Right lobe of liver (tissue), 6 donors: ENCODE results near the gene ATP13A3. TPM values are rescaled to one million over a fixed set of nuclear protein-coding genes. Genes with fewer than 3 reads are reported as not detected.

ENCODE experiments used
- ATAC-seq, 4 donors: fragments of 200-7000 bp; cut with Tn5 transposase; one replicate each; pipeline ENCODE4 v1.9.1; 2020; ENCODE audit warnings: mild to moderate bottlenecking in 4 of 4, moderate library complexity in 4 of 4
- DNase-seq, 3 donors: peaks; one replicate each; pipeline ENCODE4 v3.0.0-alpha.2; 2020
- H3K27ac ChIP-seq, 3 donors: fragments of 200-600 bp; one replicate each; pipeline ENCODE4 v1.8.0; 2022
- H3K27me3 ChIP-seq, 2 donors: fragments of 200-600 bp; one replicate each; pipeline ENCODE4 v1.8.0; 2022
- H3K36me3 ChIP-seq, 4 donors: fragments of 200-600 bp; sonication (generic) in 1 of 4; one replicate each; pipeline versions ENCODE4 v1.5.1 to v1.8.0; 2017 to 2022; ENCODE audit warnings: control low read depth in 1 of 4
- H3K4me1 ChIP-seq, 4 donors: fragments of 200-600 bp; sonication (generic) in 1 of 4; one replicate each; pipeline versions ENCODE4 v1.5.1 to v1.8.0; 2017 to 2022; ENCODE audit warnings: control low read depth in 1 of 4
- H3K4me3 ChIP-seq, 3 donors: fragments of 200-600 bp; one replicate each; pipeline ENCODE4 v1.8.0; 2022
- H3K9me3 ChIP-seq, 4 donors: fragments of 200-600 bp; sonication (generic) in 1 of 4; one replicate each; pipeline versions ENCODE4 v1.5.1 to v1.8.0; 2017 to 2022; ENCODE audit warnings: control low read depth in 1 of 4
- CTCF ChIP-seq, 4 donors: fragments of 200-600 bp in 3 of 4; fragments of 450-650 bp in 1 of 4; IDR thresholded peaks; one replicate each; pipeline versions ENCODE4 v1.5.1 to v1.8.0; 2016 to 2022; ENCODE audit warnings: antibody characterized with exemption in 4 of 4, mild to moderate bottlenecking in 2 of 4
- POLR2A ChIP-seq: fragments of 450-650 bp; IDR thresholded peaks from one replicate; pipeline ENCODE4 v1.6.1; 2017; ENCODE audit warnings: antibody characterized with exemption, mild to moderate bottlenecking
- WGBS: methylation state at CpG from one replicate; pipeline ENCODE4 v1.1.6; 2018; ENCODE audit warnings: low coverage, low lambda C conversion rate; ENCODE audit not compliant: insufficient coverage; ENCODE audit errors: missing lambda C conversion rate; 5-methylcytosine and 5-hydroxymethylcytosine counted together
- intact Hi-C, 2 donors: fragments of 100-400 bp; cut with DNase I; formaldehyde crosslinking; loops; one replicate each; pipeline versions ENCODE4 v1.11.2 to v1.14.1; 2022
- total RNA-seq, 6 experiments: library from RNA; depleted of rRNA in 2 of 6; stranded (reverse); fragments of >200 nt in 2 of 6; fragmentation: NEBNext Ultra II Directional in 3 of 6; extraction: Animal tissue kit (Norgen Biotek cat#: 25700) in 3 of 6; gene quantifications; one replicate each; pipeline versions ENCODE4 v1.1.0 to v1.2.4, GENCODE V29; 2016 to 2023
- donor health status: DM: no; HTN: yes; CAD: no.
- donor health status: DM: no; HTN: no; CAD: no.
- donor health status: DM: no; HTN: no; CAD: no.
- donor health status: DM: no; HTN: yes; CAD: no.
- donor health status: DM: no; HTN: yes; CAD: no.

ATP13A3 gene
- total RNA-seq, 6 experiments from 2014 or later = 109 to 172 (median 145) TPM

GRCh38 chr3:194396859-194397756, 89.7 kb downstream of the ATP13A3 start:
- H3K36me3 ChIP-seq = no peaks in the 10 kb centered on the region
- H3K27ac ChIP-seq = peak overlapping the region; percentile 35 to 81 (median 80)
- no peaks in the 10 kb centered on the region for H3K9me3 ChIP-seq
- H3K4me3 ChIP-seq = peak overlapping the region in 2 of 3 donors; percentile 35 to 38
- TF ChIP-seq CTCF (IDR thresholded peaks at IDR 0.05) (no peak), POLR2A (no peak)
- ATAC-seq = peak; percentile 13 to 54 (median 40)
- H3K27me3 ChIP-seq = no peaks in the 10 kb centered on the region
- intact Hi-C loops = no loop called here
- H3K4me1 ChIP-seq = peaks cover 0 to 19% (median 8%) of the 10 kb centered on the region in 4 donors
- 55% methylated on average over 15 of the region's 73 CpGs for WGBS
- DNase-seq = peak in 1 of 3 donors; percentile 33

- no peaks in the 10 kb centered on the region for H3K27me3 ChIP-seq
These were observed 90.3 kb downstream of the ATP13A3 start for GRCh38 chr3:194396539-194396858.

GRCh38 chr3:194395778-194396538, 90.8 kb downstream of the ATP13A3 start:
- Histone ChIP-seq H3K4me3 (peak overlapping the region; percentile 24 to 38 (median 35)), H3K27ac (peak overlapping the region; percentile 35 to 81 (median 80)), H3K9me3 (no peaks in the 10 kb centered on the region), H3K27me3 (no peaks in the 10 kb centered on the region), H3K36me3 (no peaks in the 10 kb centered on the region), H3K4me1 (peaks cover 0 to 19% (median 8%) of the 10 kb centered on the region in 4 donors)
- DNase-seq (peak; percentile 65 to 82 (median 71)), ATAC-seq (peak; percentile 76 to 83 (median 79))
- intact Hi-C loops = no loop called here
- TF ChIP-seq CTCF (IDR thresholded peaks at IDR 0.05) (no peak), POLR2A (no peak)
- 26% methylated on average over 21 of the region's 26 CpGs for WGBS

More at GRCh38 chr3:194396539-194396858, 90.3 kb downstream of the ATP13A3 start:
- no peaks in the 10 kb centered on the region for H3K36me3 ChIP-seq
- peak overlapping the region in 2 of 3 donors; percentile 35 to 38 for H3K4me3 ChIP-seq
- H3K9me3 ChIP-seq = no peaks in the 10 kb centered on the region
- TF ChIP-seq POLR2A = no peak
- DNase-seq (peak in 2 of 3 donors; percentile 68 to 69), ATAC-seq (peak; percentile 73 to 81 (median 78))
- peaks cover 0 to 19% (median 8%) of the 10 kb centered on the region in 4 donors for H3K4me1 ChIP-seq
- 23% methylated on average over 7 of the region's 13 CpGs for WGBS
- intact Hi-C loops = no loop called here
- H3K27ac ChIP-seq = peak overlapping the region; percentile 35 to 81 (median 80)

- intact Hi-C loops = no loop called here
- 81% methylated on average over 5 of the region's 5 CpGs for WGBS
- no peaks in the 10 kb centered on the region for H3K9me3 ChIP-seq
- H3K27ac ChIP-seq = peak overlapping the region in 1 of 3 donors; percentile 81
- peaks cover 0 to 19% (median 8%) of the 10 kb centered on the region in 4 donors for H3K4me1 ChIP-seq
- H3K4me3 ChIP-seq = no peak overlapping the region
- DNase-seq = no peak
- TF ChIP-seq CTCF (IDR thresholded peaks at IDR 0.05) (no peak), POLR2A (no peak)
- no peaks in the 10 kb centered on the region for H3K27me3 ChIP-seq
- ATAC-seq = peak in 1 of 4 donors; percentile 3
- no peaks in the 10 kb centered on the region for H3K36me3 ChIP-seq
These were observed 91.6 kb downstream of the ATP13A3 start for GRCh38 chr3:194395212-194395611.
